ENCODE results near the gene CHRNA5. TPM values are rescaled to one million over a fixed set of nuclear protein-coding genes. Genes with fewer than 3 reads are reported as not detected.

The CHRNA5 gene
- total RNA-seq, 2 donors from 2014 or later: 1.9 to 2.0 TPM

DNA sequence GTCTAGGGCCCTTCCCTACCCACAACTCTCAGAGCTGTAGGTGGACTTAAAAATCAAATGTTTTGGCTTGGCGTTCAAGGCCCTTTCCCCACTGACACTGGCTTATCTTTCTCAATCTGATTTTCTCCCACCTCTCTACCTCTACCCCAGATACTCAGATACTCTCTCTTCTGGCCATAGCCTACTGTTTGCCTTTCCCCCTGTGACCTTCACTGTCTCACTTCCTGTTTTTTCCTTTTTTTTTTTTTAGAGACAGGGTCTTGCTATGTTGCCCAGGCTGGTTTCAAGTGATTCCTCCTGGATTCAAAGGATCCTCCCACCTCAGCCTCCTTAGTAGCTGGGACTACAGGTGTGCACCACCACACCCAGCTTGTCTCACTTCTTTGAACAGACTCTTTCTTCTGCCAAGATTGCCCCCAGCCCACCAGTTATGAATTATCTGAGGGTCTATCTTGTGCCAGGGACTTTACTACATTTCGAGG is 71.1 kb downstream of the CHRNA5 start:
- no peak overlapping the region for H3K4me3 ChIP-seq
- no peaks in the 10 kb centered on the region for H3K9me3 ChIP-seq
- WGBS: 92% methylated on average over 2 of the region's 2 CpGs
- no peak overlapping the region for H3K27ac ChIP-seq
- H3K4me1 ChIP-seq (replicated peaks): no peaks in the 10 kb centered on the region
- H3K27me3 ChIP-seq (replicated peaks; ENCODE audit: insufficient read depth): no peaks in the 10 kb centered on the region
- TF ChIP-seq, protein P1, sequence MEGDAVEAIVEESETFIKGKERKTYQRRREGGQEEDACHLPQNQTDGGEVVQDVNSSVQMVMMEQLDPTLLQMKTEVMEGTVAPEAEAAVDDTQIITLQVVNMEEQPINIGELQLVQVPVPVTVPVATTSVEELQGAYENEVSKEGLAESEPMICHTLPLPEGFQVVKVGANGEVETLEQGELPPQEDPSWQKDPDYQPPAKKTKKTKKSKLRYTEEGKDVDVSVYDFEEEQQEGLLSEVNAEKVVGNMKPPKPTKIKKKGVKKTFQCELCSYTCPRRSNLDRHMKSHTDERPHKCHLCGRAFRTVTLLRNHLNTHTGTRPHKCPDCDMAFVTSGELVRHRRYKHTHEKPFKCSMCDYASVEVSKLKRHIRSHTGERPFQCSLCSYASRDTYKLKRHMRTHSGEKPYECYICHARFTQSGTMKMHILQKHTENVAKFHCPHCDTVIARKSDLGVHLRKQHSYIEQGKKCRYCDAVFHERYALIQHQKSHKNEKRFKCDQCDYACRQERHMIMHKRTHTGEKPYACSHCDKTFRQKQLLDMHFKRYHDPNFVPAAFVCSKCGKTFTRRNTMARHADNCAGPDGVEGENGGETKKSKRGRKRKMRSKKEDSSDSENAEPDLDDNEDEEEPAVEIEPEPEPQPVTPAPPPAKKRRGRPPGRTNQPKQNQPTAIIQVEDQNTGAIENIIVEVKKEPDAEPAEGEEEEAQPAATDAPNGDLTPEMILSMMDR (IDR thresholded peaks at IDR 0.05): no peak
- no peak for DNase-seq (ENCODE audit: low spot score)
- H3K36me3 ChIP-seq: no peaks in the 10 kb centered on the region
- intact Hi-C loops (cut with DNase I): no loop called here

DNA sequence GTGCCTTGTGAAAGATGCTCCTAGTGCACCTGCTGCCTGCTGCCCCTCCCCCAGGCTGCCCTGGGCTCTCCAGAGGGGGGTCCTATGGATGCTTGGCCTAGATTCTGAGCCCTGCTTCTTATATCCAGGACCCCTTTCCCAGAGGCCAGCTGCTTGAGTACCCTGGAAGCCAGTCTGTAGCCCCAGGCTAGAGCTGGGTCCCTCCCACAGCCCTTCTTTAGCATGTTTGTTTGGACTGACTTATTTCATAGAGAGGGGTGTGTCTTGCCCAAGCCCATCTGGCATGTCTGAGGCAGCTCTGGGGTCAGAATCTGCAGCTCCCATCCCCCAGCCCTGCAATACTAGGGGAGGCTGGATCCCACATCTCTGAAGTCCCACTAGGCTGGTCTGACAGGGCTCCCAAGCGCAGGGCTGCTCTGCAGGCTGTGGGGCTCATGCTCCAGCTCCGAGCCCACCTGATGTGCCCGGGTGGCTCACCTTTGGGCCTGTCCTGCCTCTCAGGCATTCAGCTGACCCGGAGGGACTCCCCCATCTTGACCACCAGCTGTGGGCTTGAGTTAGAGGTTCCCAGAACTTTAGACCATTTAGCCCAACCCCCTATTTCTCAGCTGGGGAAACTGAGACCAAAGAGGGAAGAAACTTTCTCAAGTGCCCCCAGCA is 72.6 kb downstream of the CHRNA5 start:
- Histone ChIP-seq H3K4me3 (no peak overlapping the region), H3K27ac (no peak overlapping the region), H3K27me3 (replicated peaks; ENCODE audit: insufficient read depth) (no peaks in the 10 kb centered on the region), H3K36me3 (no peaks in the 10 kb centered on the region), H3K4me1 (replicated peaks) (no peaks in the 10 kb centered on the region), H3K9me3 (no peaks in the 10 kb centered on the region)
- no peak for DNase-seq (ENCODE audit: low spot score)
- intact Hi-C loops (cut with DNase I): no loop called here
- TF ChIP-seq POLR2AphosphoS5 (IDR thresholded peaks at IDR 0.05) (no peak), POLR2A (IDR thresholded peaks at IDR 0.05) (no peak)
- TF ChIP-seq, protein P1 (IDR thresholded peaks at IDR 0.05): no peak
- 85% methylated on average over 3 of the region's 4 CpGs for WGBS

DNA sequence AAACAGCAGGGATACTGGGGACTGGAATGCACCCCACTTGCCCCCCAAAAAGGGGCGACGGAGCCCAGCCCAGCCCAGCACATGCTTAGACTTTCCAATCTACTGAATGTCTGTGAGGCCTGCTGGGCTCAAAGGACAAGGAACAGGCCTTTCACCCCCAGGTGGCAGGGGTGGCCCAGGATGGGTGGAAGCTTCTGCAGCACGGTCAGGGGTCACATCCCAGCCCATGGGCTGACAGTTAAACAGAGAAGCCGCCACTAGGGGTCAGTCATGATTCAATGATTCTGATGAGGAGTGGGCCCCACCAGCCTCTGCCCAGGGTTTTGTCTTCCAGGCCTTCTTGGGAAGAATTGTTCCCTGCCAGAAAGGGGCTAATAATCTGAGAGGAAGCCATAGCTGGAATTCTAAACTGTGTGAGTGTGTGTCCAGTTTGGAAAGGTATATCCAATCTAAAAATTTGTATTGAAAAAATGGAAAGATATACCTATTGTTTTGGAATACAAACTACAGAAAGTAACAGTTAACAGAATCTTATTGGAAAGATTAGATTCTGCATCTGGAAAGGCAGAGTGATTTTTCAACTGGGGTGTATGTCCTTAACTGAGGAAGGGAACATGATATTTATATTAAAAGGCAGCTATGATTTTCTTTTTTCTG is 73.5 kb downstream of the CHRNA5 start:
- TF ChIP-seq POLR2AphosphoS5 (IDR thresholded peaks at IDR 0.05) (no peak), POLR2A (IDR thresholded peaks at IDR 0.05) (no peak)
- TF ChIP-seq, protein P1 (IDR thresholded peaks at IDR 0.05): peak in 3 of 4 experiments; percentile 31 to 51 (median 36)

DNA sequence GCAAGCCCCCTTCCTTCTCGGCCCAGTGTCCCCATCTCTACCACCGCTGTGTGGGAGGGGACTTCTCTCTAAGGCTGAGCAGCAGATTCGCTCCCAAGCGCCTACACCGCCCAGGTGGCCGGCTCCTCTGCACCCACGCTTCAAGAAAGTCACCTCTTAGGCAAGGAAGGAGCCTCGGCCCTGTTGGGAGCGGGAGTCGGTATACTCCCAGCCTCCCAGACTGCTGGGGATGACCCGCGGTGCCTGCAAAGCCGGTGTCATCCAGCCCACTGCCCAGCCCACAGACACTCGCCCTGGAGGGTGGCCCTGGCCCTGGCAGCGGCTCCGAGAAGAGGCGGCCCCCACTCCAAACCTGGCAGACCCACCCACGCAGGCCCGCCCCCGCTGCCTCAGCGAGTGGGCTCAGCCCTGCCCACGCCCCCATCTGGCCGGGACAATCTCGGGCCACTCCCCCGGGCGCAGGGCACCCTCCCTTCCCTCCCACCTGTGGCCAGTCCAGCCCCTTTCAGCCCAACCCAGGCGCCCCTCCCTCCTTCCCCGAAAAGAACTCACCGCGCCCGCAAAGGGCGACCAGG is 75.3 kb downstream of the CHRNA5 start:
- TF ChIP-seq, protein P1 (IDR thresholded peaks at IDR 0.05): no peak
- Histone ChIP-seq H3K27ac (no peak overlapping the region), H3K9me3 (no peaks in the 10 kb centered on the region), H3K36me3 (no peaks in the 10 kb centered on the region), H3K4me3 (peak overlapping the region; percentile 28 to 30), H3K27me3 (replicated peaks; ENCODE audit: insufficient read depth) (no peaks in the 10 kb centered on the region), H3K4me1 (replicated peaks) (no peaks in the 10 kb centered on the region)
- WGBS: 16% methylated on average over 25 of the region's 32 CpGs
- intact Hi-C loops (cut with DNase I): no loop called here
- no peak for DNase-seq (ENCODE audit: low spot score)

More for the DNA sequence above, 73.5 kb downstream of the CHRNA5 start:
- WGBS: 43% methylated on average over 4 of the region's 4 CpGs
- no peak overlapping the region for H3K4me3 ChIP-seq
- H3K36me3 ChIP-seq: no peaks in the 10 kb centered on the region
- intact Hi-C loops (cut with DNase I): no loop called here
- no peak overlapping the region for H3K27ac ChIP-seq
- DNase-seq (ENCODE audit: low spot score): peak; percentile 16
- no peaks in the 10 kb centered on the region for H3K4me1 ChIP-seq (replicated peaks)
- H3K27me3 ChIP-seq (replicated peaks; ENCODE audit: insufficient read depth): no peaks in the 10 kb centered on the region
- H3K9me3 ChIP-seq: no peaks in the 10 kb centered on the region
